Measurements from ENCODE around the gene KLHL40. TPM values are rescaled to one million over a fixed set of nuclear protein-coding genes. Genes with fewer than 3 reads are reported as not detected.

KLHL40 gene
- total RNA-seq, 1 donor = not detected

DNA sequence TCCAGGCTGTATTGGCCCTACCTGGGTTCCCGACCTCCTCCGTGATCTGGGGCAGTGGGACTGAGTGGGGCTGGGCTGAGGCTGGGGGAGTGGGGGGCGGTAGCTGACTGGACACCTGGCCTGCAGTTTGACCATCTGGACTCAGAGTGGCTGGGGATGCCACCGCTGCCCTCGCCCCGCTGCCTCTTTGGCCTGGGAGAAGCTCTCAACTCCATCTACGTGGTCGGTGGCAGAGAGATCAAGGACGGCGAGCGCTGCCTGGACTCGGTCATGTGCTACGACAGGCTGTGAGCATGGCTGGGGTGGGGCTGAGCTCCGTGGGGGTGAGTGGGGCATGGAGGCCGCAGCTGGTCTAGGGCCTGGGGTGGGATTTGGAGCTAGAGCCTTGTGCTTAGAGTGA lies 2.7 kb downstream of the KLHL40 start:
- no peaks in the 10 kb centered on the region for H3K4me1 ChIP-seq (ENCODE audit: insufficient read depth, low read length)
- H3K4me3 ChIP-seq (ENCODE audit: low read length) = no peak overlapping the region
- H3K27me3 ChIP-seq (ENCODE audit: insufficient read depth, low read length) = peaks cover 4% of the 10 kb centered on the region
- no peaks in the 10 kb centered on the region for H3K9me3 ChIP-seq (ENCODE audit: low read depth, low read length)

GRCh38 chr3:42688487-42689420 lies 3.4 kb downstream of the KLHL40 start:
- H3K4me3 ChIP-seq (ENCODE audit: low read length) = no peak overlapping the region
- H3K27me3 ChIP-seq (ENCODE audit: insufficient read depth, low read length) = peaks cover 4% of the 10 kb centered on the region
- H3K9me3 ChIP-seq (ENCODE audit: low read depth, low read length) = no peaks in the 10 kb centered on the region
- H3K4me1 ChIP-seq (ENCODE audit: insufficient read depth, low read length) = no peaks in the 10 kb centered on the region

DNA sequence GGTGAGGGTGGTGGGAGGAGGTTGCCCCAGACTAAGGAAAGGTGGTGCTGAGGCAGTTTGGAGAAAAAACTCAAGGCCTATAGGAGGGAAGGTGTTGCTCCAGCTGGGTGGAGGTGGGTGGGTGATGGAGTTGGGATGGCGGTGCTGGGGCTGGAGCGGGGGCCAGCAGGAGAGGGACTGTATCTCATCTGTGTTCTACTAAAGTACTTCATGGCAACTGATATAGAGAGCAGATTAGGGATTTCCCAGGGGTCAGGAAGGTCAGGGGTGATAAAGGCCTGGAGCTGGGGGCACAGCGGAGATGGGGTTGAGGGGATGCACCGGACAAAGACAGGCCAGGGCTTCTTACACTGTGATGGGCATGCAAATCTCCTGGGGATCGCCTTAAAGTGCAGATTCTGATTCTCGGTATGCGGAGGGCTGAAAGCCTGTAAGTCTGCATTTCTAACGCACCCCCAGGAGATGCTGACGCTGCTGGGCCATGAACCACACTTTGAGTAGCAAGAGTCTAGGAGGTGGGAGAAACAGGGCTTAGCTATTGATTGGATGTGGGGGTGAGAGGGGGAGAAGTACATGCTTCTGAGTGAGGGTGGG lies 4.2 kb downstream of the KLHL40 start:
- Histone ChIP-seq H3K9me3 (ENCODE audit: low read depth, low read length) (no peaks in the 10 kb centered on the region), H3K4me3 (ENCODE audit: low read length) (no peak overlapping the region), H3K4me1 (ENCODE audit: insufficient read depth, low read length) (no peaks in the 10 kb centered on the region), H3K27me3 (ENCODE audit: insufficient read depth, low read length) (peaks cover 4% of the 10 kb centered on the region)

DNA sequence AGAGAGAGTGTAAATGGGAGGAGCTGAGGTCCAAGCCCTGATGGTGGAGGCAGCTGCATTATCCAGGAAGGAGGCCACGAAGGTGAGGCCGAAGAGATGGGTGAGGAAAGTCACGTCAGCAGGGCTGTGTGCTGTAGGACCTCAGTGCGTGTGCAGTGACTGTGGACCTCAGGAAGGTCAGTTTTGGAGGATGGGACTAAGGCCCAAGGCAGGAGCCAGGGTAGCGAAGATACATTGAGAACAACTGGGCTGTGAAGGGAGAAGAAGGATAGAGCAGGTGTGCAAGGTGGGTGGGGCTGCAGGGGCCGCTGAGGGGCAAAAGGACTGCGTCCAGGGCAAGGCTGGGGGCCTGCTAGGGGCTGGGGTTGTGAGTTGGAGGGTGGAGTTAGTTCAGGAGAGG lies 4.9 kb downstream of the KLHL40 start:
- H3K27me3 ChIP-seq (ENCODE audit: insufficient read depth, low read length) = peaks cover 4% of the 10 kb centered on the region
- no peaks in the 10 kb centered on the region for H3K9me3 ChIP-seq (ENCODE audit: low read depth, low read length)
- no peaks in the 10 kb centered on the region for H3K4me1 ChIP-seq (ENCODE audit: insufficient read depth, low read length)
- no peak overlapping the region for H3K4me3 ChIP-seq (ENCODE audit: low read length)

DNA sequence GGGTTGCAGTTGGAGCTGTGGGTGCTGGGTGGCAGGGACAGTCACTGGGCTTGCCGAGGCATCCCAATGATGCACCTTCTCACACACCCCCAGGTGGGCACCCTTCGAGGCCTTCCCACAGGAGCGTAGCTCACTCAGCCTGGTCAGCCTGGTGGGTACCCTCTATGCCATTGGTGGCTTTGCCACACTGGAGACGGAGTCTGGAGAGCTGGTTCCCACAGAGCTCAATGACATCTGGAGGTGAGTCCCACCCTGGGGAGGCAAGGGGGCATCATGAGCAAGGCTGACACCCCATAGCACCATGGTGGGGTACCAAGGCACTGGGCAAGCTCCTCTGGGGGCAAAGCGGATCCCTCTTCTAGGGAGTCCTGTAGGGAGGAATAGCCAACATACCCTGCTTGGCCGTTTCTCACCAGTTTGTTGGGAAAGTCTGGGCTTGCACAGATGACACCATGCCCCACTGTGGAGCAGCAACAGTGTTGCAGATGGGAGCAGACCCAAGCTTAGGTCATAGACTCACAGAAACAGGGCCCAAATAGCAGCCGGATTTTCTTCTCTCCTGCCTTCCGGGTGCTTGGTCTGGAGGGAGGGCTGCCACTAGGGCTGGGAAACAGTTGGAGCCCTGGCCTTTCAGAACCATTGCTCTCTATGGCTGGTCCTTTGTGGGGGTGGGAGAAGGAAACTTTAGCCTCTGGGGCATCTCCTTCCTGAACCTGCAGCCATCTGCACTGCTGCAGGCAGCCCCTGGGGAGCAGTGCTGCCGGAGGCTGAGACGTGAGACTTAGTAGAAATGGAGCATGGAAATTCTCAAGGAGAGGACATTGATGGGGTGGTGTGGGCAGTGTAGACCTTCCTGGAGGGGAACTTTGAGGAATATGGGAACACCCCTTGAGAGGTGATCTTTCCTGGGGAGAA lies 5.7 kb downstream of the KLHL40 start:
- Histone ChIP-seq H3K27me3 (ENCODE audit: insufficient read depth, low read length) (peaks cover 4% of the 10 kb centered on the region), H3K9me3 (ENCODE audit: low read depth, low read length) (no peaks in the 10 kb centered on the region), H3K4me3 (ENCODE audit: low read length) (no peak overlapping the region), H3K4me1 (ENCODE audit: insufficient read depth, low read length) (no peaks in the 10 kb centered on the region)

GRCh38 chr3:42691816-42692666 lies 6.7 kb downstream of the KLHL40 start:
- Histone ChIP-seq H3K27me3 (ENCODE audit: insufficient read depth, low read length) (no peaks in the 10 kb centered on the region), H3K4me1 (ENCODE audit: insufficient read depth, low read length) (no peaks in the 10 kb centered on the region), H3K9me3 (ENCODE audit: low read depth, low read length) (no peaks in the 10 kb centered on the region), H3K4me3 (ENCODE audit: low read length) (no peak overlapping the region)

DNA sequence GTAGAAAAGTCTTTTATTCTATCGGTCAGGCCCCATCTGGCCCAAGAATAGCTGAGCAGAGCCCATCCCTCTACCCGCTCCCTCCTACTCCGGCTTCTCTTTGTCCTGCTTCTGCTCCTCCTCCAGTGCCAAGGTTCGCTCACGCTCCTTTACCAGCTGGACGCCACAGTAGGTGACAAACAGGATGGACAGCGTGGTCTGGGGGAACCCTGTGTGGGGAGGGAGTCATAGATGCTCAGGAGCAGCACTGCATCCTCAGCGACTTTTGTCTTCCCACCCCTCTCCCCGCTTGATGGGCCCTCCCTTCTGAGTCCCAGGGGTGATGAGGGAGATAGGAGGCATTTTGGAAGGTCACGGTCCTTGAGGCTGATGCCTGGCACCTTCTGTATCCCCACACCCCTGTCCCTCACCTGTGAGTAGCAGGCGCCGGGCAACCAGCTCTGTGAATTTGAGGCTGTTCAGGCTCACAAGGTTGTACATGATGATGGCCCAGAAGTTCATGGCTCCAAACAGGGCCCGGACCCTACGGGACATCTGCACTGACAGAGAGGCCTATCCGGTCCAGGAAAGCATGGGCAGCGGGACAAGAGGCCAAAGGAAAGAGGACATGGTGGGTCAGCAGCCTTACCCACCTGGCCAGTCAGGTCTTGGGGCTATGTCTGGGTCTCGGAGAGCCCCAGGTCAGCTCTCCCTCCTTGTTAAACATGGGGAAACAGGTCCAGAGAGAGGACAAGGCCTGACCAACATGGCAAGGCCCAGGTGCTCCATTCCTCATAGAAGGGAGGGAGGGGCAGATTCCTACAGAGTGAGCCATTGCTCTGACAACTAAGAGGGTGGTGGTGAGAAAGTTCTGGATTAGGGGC lies 7.6 kb downstream of the KLHL40 start:
- Histone ChIP-seq H3K27me3 (ENCODE audit: insufficient read depth, low read length) (no peaks in the 10 kb centered on the region), H3K4me1 (ENCODE audit: insufficient read depth, low read length) (no peaks in the 10 kb centered on the region), H3K9me3 (ENCODE audit: low read depth, low read length) (no peaks in the 10 kb centered on the region), H3K4me3 (ENCODE audit: low read length) (no peak overlapping the region)

- H3K9me3 ChIP-seq (ENCODE audit: low read depth, low read length) = no peaks in the 10 kb centered on the region
- H3K27me3 ChIP-seq (ENCODE audit: insufficient read depth, low read length) = no peaks in the 10 kb centered on the region
- H3K4me1 ChIP-seq (ENCODE audit: insufficient read depth, low read length) = no peaks in the 10 kb centered on the region
- H3K4me3 ChIP-seq (ENCODE audit: low read length) = no peak overlapping the region
Measured at GRCh38 chr3:42693530-42693930, 8.2 kb downstream of the KLHL40 start.

DNA sequence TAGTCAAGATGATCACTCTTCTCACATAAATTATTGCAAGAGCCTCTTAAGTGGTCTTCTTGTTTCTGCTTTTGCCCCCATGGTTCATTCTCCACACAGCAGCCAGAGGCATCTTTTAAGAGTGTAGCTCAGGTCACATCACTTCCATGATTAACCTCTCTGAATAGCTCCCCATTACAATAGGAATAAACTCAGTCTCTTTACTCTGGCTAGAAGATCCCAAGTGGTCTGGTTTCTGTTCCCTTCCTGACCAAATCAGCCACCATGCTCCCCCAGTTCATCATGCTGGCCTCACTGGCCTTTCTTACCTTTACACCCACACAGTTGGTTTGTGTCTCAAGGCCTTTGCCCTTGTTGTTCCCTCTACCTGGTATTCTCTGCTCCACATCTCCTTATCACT lies 9.0 kb downstream of the KLHL40 start:
- H3K4me3 ChIP-seq (ENCODE audit: low read length) = no peak overlapping the region
- H3K27me3 ChIP-seq (ENCODE audit: insufficient read depth, low read length) = no peaks in the 10 kb centered on the region
- H3K9me3 ChIP-seq (ENCODE audit: low read depth, low read length) = no peaks in the 10 kb centered on the region
- H3K4me1 ChIP-seq (ENCODE audit: insufficient read depth, low read length) = no peaks in the 10 kb centered on the region

- Histone ChIP-seq H3K4me3 (ENCODE audit: low read length) (no peak overlapping the region), H3K4me1 (ENCODE audit: insufficient read depth, low read length) (no peaks in the 10 kb centered on the region), H3K9me3 (ENCODE audit: low read depth, low read length) (no peaks in the 10 kb centered on the region), H3K27me3 (ENCODE audit: insufficient read depth, low read length) (no peaks in the 10 kb centered on the region)
Measured at GRCh38 chr3:42696356-42697288, 11.3 kb downstream of the KLHL40 start.

DNA sequence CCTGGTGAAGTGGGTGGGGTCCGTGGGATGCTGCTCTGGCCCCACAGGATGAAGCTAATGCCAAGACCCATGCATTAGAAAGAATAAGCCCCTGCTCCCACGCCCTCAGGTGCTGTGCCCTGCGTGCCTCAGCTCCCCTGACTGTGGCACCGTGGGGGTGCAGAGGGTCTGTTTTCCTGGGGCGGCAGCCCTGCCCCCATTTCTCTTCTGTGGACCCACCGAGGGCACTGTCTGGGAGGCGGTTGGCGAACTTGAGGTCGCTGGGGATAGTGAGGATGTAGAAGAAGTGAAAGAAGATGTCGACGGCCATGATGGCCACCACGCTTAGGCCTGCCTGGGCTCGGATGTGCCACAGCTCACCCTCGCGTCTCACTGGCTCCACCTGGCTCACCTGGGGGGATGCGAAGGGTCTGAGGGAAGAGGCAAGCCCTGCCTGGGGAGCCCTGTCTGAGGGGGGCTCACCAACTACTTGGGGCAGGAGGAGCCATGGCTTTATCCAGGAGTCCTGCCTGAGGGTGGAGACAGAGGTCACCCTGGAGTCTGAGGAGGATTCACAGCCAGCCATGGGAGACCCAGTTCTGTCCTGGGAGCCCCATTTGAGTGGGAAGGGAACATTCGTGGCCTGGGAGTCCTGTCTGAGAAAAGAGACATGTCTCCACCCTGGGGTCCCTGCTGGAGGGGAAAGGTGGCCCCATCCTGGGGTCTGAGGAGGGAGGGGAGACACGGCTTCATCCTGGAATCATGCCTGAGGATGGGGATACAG lies 12.1 kb downstream of the KLHL40 start:
- no peak overlapping the region for H3K4me3 ChIP-seq (ENCODE audit: low read length)
- H3K9me3 ChIP-seq (ENCODE audit: low read depth, low read length) = no peaks in the 10 kb centered on the region
- H3K27me3 ChIP-seq (ENCODE audit: insufficient read depth, low read length) = no peaks in the 10 kb centered on the region
- H3K4me1 ChIP-seq (ENCODE audit: insufficient read depth, low read length) = no peaks in the 10 kb centered on the region

DNA sequence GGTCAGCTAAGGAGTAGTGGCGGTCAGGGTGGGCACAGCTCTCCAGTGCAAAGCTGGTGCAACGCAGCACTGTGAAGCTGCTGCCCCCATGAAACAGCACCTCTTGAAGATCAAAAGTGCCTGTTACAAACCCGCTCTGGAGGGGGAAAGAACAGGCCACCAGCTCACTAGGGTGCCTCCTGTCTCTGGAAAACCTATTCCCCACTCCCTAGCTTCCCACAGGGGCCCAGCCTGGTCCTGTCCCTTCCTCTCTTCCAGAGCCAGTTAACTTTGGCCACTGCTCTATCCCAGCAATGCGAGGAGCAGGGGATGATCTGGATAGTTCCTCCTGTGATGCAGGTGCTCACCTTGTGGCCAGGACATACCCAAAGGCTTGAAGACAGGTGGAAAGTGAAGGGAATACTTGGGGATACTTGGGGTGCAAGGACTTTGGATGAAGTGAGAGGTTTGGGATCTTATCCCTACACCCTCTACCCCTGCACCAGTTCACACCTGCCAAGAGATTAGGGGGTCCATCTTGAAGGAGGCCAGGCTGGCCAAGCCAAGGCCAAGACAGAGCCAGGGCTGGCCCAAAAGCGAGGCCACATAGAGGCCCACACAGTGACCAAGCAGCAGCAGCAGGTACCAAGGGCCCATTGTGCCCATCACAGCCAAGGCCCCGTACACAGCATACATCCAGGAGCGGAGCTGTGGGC lies 13.0 kb downstream of the KLHL40 start:
- Histone ChIP-seq H3K4me3 (ENCODE audit: low read length) (no peak overlapping the region), H3K4me1 (ENCODE audit: insufficient read depth, low read length) (no peaks in the 10 kb centered on the region), H3K27me3 (ENCODE audit: insufficient read depth, low read length) (no peaks in the 10 kb centered on the region), H3K9me3 (ENCODE audit: low read depth, low read length) (no peaks in the 10 kb centered on the region)

Measured in mononuclear cell (primary cell).